Panc1 (cell line): ENCODE measurements around the gene LIX1. TPM values are rescaled to one million over a fixed set of nuclear protein-coding genes. Genes with fewer than 3 reads are reported as not detected.

ENCODE experiments used
- ATAC-seq: fragments of 200-7000 bp; cut with Tn5 transposase; 2 replicates; pipeline ENCODE4 v1.9.1; 2020; ENCODE audit warnings: mild to moderate bottlenecking, moderate library complexity
- BruUV-seq: library from RNA; stranded (reverse); fragments of 400-500 nt; replicated peaks from 2 replicates; lab custom pipeline; 2021; lab: Mats Ljungman, UMichigan
- CTCF ChIA-PET: fragments of 300-600 bp; sonication (Branson Sonifier 250); formaldehyde crosslinking; loops from one replicate; lab custom pipeline; 2022; ENCODE audit warnings: antibody characterized with exemption; lab: Charles Lee
- POLR2A ChIA-PET: fragments of 300-600 bp; sonication (Branson Sonifier 250); formaldehyde crosslinking; loops from one replicate; lab custom pipeline; 2022; ENCODE audit warnings: antibody characterized with exemption; lab: Charles Lee
- DNase-seq: peaks from one replicate; pipeline ENCODE4 v3.0.0-alpha.2; 2010; ENCODE audit warnings: low read depth, low spot score
- H3K27ac ChIP-seq: 2 replicates; pipeline ENCODE4 v1.5.1; 2011; ENCODE audit warnings: mild to moderate bottlenecking, low read length, inconsistent platforms
- H3K27me3 ChIP-seq: fragments of 200-500 bp; sonication (Bioruptor generic); 2 replicates; pipeline ENCODE4 v1.6.0; 2014; ENCODE audit warnings: low read length, inconsistent platforms; ENCODE audit not compliant: control insufficient read depth, insufficient read depth
- H3K36me3 ChIP-seq: fragments of 200-500 bp; sonication (Bioruptor generic); 2 replicates; pipeline ENCODE4 v1.5.1; 2014; ENCODE audit warnings: inconsistent platforms, mild to moderate bottlenecking, low read length, moderate library complexity; ENCODE audit not compliant: control insufficient read depth, insufficient read depth
- H3K4me1 ChIP-seq: 2 replicates; pipeline ENCODE4 v1.5.1; 2011; ENCODE audit warnings: inconsistent platforms, mild to moderate bottlenecking, low read length, moderate library complexity; ENCODE audit not compliant: control insufficient read depth, insufficient read depth
- H3K4me3 ChIP-seq, 2 experiments: 2 replicates each; pipeline ENCODE4 v1.5.1; 2011 to 2012; ENCODE audit warnings: low read depth in 2 of 2, low read length in 2 of 2, mild to moderate bottlenecking in 2 of 2, inconsistent platforms in 1 of 2, moderate library complexity in 1 of 2
- H3K9me3 ChIP-seq: fragments of 200-500 bp; sonication (Bioruptor generic); 2 replicates; pipeline ENCODE4 v1.5.1; 2014; ENCODE audit warnings: low read depth, mild to moderate bottlenecking, inconsistent platforms, low read length, moderate library complexity; ENCODE audit not compliant: control insufficient read depth, insufficient read depth
- CTCF ChIP-seq: fragments of 450-650 bp; IDR thresholded peaks from 2 replicates; pipeline ENCODE4 v1.5.1; 2017; ENCODE audit warnings: mild to moderate bottlenecking
- POLR2AphosphoS5 ChIP-seq: IDR thresholded peaks from 2 replicates; pipeline ENCODE4 v1.6.1; 2012; ENCODE audit warnings: mild to moderate bottlenecking, low read depth, low read length, moderate library complexity
- SIN3A ChIP-seq: IDR thresholded peaks from 2 replicates; pipeline ENCODE4 v1.6.1; 2012; ENCODE audit warnings: low read depth, mild to moderate bottlenecking, low read length, moderate library complexity, borderline replicate concordance; ENCODE audit not compliant: insufficient read depth
- TCF7L2 ChIP-seq: IDR thresholded peaks from 2 replicates; pipeline ENCODE4 v1.6.1; 2011; ENCODE audit warnings: mild to moderate bottlenecking, low read depth, low read length, inconsistent platforms
- in situ Hi-C: cut with HindIII; loops from 2 replicates; pipeline ENCODE4 v1.10.0; 2016; ENCODE audit warnings: low sequenced_read_pairs, low pct_unique_long_range_greater_than_20kb
- intact Hi-C: fragments of 100-400 bp; cut with micrococcal nuclease; formaldehyde crosslinking; loops from one replicate; pipeline ENCODE4 v1.10.0; 2022; ENCODE audit not compliant: unreplicated experiment
- total RNA-seq: library from RNA; stranded (reverse); gene quantifications from one replicate; pipeline ENCODE4 v1.2.1, GENCODE V29; 2021; ENCODE audit not compliant: unreplicated experiment
- TF ChIP-seq, protein P1 (sequence below), 2 experiments: IDR thresholded peaks; 2 replicates each; pipeline ENCODE4 v1.6.1; 2011 to 2012; ENCODE audit warnings: low read depth in 2 of 2, control low read depth in 1 of 2, low read length in 1 of 2, mild to moderate bottlenecking in 1 of 2, moderate library complexity in 1 of 2; ENCODE audit not compliant: insufficient read depth in 1 of 2

LIX1 gene
- total RNA-seq, 1 experiment from 2014 or later = not detected

DNA sequence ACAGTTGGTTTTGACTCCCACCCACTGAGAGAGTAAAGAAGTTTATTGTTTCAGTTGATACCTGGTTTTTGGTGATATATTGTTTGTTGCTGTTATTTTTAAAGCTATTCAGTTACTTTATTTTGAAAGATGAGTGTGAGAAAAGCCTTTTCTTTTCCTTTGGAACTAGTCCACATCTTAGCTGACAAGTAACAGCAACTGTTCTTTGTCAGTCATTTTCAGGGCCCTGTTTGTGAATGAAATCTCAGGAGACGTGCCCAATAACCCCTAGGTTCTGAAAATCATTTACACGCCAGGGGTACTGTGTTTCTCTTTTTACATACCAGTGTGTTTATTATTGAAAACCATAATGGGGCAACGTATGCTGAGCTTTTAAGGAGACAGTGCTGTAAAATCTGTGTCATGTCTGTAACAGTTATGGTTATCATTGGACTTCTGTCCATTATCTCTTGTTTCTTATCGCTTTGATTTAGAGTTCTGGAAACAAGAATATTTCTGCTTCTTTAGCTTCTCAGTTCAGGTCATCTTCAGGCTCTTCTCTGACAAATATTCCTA, 75.0 kb downstream of the LIX1 start:
- ChIA-PET CTCF (no interaction called here), POLR2A (no interaction called here)
- H3K4me1 ChIP-seq = no peaks in the 10 kb centered on the region
- no peak overlapping the region for H3K4me3 ChIP-seq
- BruUV-seq = no TSS peak
- DNase-seq (no peak), ATAC-seq (no peak)
- H3K9me3 ChIP-seq = no peaks in the 10 kb centered on the region
- intact Hi-C loops (no loop called here), in situ Hi-C loops (no loop called here)
- no peaks in the 10 kb centered on the region for H3K36me3 ChIP-seq
- TF ChIP-seq TCF7L2 (no peak), POLR2AphosphoS5 (no peak), SIN3A (no peak), CTCF (no peak)
- TF ChIP-seq, protein P1, sequence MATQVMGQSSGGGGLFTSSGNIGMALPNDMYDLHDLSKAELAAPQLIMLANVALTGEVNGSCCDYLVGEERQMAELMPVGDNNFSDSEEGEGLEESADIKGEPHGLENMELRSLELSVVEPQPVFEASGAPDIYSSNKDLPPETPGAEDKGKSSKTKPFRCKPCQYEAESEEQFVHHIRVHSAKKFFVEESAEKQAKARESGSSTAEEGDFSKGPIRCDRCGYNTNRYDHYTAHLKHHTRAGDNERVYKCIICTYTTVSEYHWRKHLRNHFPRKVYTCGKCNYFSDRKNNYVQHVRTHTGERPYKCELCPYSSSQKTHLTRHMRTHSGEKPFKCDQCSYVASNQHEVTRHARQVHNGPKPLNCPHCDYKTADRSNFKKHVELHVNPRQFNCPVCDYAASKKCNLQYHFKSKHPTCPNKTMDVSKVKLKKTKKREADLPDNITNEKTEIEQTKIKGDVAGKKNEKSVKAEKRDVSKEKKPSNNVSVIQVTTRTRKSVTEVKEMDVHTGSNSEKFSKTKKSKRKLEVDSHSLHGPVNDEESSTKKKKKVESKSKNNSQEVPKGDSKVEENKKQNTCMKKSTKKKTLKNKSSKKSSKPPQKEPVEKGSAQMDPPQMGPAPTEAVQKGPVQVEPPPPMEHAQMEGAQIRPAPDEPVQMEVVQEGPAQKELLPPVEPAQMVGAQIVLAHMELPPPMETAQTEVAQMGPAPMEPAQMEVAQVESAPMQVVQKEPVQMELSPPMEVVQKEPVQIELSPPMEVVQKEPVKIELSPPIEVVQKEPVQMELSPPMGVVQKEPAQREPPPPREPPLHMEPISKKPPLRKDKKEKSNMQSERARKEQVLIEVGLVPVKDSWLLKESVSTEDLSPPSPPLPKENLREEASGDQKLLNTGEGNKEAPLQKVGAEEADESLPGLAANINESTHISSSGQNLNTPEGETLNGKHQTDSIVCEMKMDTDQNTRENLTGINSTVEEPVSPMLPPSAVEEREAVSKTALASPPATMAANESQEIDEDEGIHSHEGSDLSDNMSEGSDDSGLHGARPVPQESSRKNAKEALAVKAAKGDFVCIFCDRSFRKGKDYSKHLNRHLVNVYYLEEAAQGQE (IDR thresholded peaks at IDR 0.05; ENCODE audit: insufficient read depth in 1 of 2, low read depth in 2 of 2, low read length in 1 of 2) = no peak
- no peak overlapping the region for H3K27ac ChIP-seq
- H3K27me3 ChIP-seq = peaks cover 4% of the 10 kb centered on the region

DNA sequence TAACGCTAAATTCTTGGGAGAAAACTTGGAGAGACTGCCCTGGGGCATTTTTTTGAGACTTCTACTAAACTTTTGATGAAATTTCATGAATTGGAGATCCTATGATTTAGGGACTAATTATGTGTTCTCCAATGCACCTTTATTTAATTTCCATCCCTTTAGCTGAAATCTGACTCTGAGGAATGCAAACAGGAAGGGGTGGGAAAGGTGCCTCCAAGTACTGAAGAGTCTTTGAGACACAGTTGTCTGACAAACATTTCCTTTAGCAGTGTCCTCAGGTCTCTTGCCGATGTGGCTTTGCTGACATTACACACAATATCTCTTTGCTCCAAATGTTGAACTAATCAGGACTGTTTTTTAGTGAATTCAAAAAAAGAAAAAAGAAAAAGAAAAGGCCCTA, 76.9 kb downstream of the LIX1 start:
- Histone ChIP-seq H3K4me3 (no peak overlapping the region), H3K4me1 (no peaks in the 10 kb centered on the region), H3K27me3 (peaks cover 4% of the 10 kb centered on the region), H3K36me3 (no peaks in the 10 kb centered on the region), H3K9me3 (no peaks in the 10 kb centered on the region), H3K27ac (no peak overlapping the region)
- CTCF ChIA-PET = no interaction called here
- TF ChIP-seq SIN3A (no peak), POLR2AphosphoS5 (no peak), CTCF (no peak), TCF7L2 (no peak)
- TF ChIP-seq, protein P1 (IDR thresholded peaks at IDR 0.05; ENCODE audit: insufficient read depth in 1 of 2, low read depth in 2 of 2, low read length in 1 of 2) = no peak
- ATAC-seq = no peak
- POLR2A ChIA-PET = no interaction called here
- no TSS peak for BruUV-seq
- in situ Hi-C loops (no loop called here), intact Hi-C loops (no loop called here)
- DNase-seq = no peak
